T1000 (cell line): ENCODE results near the gene SLC22A8.
"Not testable (repeated sequence)": the region's sequence is repeated elsewhere in the genome, so short reads cannot be mapped to it uniquely, and the experiment has no call there.

Experiments
- DNase-seq: peaks from one replicate; lab custom pipeline; 2025; ENCODE audit warnings: mixed read lengths; lab: John Stamatoyannopoulos, UW

SLC22A8 gene

DNA sequence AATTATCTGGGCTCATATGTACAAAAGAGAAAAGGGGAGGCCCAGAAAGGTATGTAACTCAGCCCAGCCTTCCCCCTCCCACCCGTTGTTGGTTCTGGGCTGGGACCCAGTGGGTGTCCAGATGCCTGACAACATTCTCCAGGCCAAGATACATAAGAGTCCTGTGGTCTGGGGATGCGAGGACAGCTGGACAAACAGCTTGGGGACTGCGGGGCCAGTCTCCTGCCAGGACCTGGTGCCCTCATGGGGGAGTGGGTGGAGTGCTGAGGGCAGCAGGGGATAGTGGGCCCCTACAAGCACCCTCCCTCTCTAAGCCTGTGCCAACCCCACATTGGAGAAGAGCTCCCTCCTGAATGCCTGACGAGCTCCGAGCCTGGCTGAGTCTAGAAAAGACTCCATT lies 27.4 kb downstream of the SLC22A8 start:
- DNase-seq, result no peak

DNA sequence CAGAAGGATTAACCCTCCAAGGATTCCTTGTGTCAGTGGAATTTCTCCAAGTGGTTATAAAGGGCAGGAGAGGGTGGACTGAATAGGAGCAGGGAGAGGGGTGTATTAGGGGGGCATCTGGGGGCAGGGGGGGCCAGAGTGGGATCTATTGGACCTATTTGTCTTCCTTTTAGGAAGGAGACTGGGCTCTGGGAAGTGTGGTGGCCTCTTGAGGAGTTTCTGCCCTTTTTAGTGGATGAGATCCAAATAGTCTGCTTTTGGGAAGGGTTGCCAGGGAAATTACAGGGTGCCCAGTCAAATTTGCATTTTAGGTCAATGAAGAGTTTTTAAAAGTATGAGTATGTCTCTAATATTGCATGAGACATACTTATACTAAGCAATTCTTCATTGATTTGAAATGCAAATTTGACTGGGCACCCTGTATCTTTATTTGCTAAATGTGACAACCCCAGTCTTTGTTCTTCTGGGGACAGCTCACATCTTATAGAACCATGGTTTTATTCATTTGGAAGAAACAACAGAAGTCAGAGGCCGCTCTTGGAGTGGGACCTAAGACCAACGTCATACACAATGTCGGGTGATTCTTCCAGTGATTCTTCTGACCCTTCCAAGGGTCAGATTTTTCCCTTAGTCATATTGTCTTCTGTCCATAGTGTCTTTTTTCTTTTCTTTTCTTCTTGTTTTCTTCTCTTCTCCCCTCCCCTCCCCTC lies 30.4 kb downstream of the SLC22A8 start:
- no peak for DNase-seq

DNA sequence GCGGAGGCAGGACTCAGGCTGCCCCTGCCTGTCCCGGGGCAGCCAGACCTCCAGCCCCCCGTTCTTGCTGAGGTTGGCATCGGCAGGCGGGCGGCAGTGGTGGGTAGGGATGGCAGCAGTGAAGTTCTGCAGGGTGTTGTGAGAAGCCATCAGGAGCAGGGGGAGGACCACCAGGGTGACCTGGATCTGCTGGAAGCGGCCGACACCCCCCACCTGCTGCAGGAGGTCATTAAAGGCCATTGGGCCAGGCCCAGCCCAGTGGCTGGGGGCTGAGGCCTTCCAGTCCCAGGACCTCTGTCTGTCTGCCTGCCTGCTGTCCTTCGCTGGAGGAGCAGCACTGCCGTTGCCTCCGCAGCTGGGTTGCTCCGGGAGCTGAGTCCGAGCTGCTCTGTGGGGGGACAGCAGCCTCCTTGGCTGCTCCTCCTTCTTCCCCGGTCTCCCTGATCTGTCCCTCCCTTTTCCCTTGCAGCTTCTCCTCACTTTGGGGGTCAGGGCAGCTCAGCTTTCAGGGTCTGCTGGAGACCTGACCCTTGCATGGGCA lies 31.1 kb downstream of the SLC22A8 start, which contains the start of gene SLC22A6:
TSS of gene SLC22A6 (minus strand) at position 517 of the 541 bp plus-strand sequence. CDS start at position 240, 277 bp downstream.
- no peak for DNase-seq

DNA sequence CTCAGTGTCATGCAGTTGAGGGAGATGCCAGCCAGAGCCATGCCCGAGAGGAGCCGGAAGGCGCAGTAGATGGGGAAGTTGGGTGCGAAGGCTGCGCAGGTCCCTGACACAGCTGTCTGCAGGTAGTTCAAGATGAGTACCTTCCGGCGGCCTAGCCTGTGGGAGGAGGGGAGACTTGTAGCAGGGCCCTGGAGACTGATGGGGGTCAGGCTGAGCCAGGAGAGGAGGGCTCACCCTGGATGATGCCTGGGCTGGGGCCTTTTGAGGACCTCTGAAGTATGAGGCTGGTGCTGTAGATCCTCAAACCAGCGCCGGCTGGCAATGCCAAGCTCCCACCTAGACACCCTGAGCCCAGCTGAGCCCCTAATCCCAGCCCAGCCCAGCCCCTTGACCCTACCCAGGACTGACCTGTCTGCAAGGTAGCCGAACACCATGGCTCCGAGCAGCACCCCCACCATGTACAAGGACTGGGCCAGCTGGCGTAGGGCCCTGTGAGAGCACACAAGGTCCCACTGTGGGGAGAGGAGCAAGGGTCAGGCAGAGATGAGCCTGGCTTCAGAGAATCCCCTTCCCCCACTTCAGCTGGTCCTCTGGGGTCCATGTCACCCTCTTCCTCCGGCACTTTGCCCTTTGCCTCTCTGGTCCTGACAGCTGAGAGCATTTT lies 32.0 kb downstream of the SLC22A8 start:
- DNase-seq, result no peak

DNA sequence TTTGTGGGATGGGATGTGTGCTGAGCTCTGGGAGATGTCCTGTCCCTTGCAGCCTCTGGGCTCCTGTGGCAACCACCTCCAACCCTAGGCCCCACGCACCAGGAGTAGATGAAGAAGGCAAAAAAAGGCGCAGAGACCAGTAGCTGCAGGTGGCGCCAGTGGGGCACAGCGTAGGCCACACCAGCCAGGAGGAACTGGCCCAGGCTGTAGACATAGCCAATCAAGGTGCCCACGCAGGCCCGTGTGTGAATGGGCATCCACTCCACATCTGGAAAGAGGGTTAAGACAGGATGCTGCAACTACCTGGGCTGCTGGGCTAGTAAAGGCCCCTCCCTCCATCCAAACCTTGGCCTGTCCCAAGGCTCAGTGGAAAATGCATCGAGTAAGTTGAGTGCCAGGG lies 33.9 kb downstream of the SLC22A8 start:
- no peak for DNase-seq

DNA sequence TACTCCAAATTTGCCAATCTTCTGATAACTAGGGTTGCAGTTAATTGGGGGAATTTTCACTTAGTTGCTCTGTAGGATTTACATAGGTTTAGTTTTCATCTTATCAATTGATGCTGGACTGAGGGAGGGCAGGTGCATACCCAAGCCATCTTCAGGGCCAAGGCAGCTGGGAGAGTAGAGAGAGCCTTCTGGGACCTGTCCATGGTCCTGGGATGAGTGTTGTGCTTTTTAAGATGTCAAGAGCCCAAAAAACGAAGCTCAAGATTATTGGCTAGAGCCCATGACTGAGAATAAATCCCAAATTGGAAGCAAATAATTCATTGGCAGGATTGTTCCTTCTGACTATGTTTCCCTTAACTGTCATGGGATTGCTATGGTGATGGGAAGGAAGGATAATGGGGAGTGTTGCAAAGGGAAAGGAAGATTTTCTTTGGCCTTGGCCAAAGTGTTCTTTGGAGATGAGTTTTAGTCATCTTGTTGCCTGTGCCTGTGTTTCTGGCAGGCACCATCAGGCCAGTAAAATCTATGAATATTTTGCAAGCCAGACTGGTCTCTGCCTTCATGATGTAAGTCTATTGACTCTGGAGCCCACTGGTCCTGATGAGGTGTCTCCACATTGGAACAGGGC lies 35.4 kb downstream of the SLC22A8 start:
- DNase-seq, result no peak

DNA sequence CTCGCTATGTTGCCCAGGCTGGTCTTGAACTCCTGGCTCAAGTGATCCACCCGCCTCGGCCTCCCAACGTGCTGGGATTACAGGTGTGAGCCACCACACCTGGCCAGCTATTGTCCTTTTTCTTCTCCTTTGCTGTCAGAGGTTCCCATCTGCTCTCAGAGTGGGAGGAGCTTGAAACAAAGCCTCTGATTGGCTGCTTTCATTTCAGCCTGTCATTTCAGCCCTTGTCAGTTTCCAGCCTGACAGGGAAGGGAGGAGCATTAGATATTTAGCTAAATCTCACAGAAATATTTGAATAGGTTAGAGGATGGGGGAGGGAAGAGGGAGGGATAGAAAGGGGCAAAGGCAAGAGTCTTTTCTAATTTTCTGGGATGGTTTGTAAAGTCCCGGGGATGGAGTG lies 39.5 kb downstream of the SLC22A8 start:
- no peak for DNase-seq

DNA sequence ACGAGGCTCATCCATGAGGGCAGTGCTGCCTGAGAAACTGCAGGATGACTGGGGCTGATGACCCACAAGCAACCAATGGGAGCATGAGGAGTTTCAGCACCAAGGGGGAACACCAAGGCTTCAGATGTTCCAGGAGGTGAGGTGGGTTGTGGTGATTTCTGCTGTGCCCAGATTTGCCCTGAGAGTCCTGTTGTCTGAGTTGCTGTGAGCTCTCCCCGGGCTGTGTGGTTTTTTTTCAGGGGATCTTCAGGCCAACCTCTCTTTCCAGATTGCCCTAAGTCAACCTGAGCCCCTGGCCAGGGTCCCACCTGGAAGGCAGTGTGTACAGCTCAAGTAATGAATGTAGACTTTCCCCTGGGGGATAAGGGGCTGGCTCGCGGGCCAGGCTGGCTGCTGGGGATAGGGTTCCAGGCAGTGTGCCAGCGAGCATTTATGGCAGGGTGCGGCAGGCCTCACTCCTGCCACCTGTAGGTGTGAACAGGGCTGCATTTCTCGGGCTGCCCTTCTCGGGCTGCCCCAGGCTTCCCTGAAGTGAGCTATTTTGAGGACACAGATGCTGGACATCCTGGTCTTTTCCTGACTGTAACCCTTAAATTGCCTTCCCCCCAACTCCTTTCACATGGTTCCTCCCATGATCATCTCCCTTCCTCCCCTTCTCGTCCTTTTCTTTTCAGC lies 40.7 kb downstream of the SLC22A8 start:
- no peak for DNase-seq

DNA sequence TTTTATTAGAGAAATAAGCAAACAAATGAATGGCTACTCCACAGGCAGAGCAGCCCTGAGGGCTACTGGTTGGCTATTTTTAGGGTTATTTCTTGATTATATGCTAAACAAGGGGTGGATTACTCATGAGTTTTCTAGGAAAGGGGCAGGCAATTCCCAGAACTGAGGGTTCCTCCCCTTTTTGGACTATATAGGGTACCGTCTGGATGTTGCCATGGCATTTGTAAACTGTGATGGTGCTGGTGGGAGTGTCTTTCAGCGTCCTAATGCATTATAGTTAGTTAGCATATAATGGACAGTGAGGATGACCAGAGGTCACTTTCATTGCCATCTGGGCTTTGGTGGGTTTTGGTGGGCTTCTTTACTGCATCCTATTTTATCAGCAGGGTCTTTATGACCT lies 50.1 kb downstream of the SLC22A8 start:
- no peak for DNase-seq

DNA sequence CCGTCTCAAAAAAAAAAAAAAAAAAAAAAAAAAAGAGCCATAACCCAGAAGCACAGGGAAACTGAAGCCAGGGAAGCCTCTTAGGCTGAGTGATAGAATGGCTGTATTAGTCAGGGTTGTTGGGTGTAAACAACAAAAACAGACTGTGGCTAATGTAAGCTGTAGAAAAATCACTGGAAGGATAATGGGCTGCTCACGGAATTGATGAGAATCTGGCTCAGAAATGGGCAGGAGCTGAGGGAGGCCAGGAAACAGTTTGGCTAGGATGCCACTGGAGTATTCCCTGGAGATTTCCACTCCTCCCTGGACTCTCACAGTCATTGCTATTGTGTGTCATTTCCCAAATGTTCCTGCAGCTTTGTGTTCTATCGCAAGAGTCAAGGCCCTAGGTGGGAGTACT lies 53.2 kb downstream of the SLC22A8 start:
- no peak for DNase-seq

DNA sequence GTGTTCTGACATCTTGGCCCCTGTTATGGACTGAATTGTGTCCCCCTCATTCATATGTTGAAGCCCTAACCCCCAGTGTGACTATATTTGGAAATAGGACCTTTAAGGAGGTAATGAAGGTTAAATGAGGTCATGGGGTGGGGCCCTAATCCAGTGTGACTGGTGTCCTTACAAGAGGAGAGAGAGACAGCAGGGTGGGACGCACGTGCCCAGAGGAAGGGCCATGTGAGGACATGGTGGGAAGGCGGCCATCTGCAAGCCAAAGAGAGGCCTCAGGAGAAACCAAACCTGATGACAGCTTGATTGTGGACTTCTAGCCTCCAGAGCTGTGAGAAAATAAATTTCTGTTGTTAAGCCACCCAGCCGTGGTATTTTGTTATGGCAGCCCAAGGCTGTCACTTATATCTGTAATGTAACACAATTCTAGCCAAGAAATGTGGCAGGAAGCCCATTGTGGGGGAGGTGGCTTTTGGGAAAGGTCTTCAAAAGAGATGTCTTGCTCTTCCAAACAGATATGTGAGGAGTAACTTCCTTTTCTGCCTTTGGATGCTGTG lies 54.5 kb downstream of the SLC22A8 start:
- DNase-seq, result no peak

DNA sequence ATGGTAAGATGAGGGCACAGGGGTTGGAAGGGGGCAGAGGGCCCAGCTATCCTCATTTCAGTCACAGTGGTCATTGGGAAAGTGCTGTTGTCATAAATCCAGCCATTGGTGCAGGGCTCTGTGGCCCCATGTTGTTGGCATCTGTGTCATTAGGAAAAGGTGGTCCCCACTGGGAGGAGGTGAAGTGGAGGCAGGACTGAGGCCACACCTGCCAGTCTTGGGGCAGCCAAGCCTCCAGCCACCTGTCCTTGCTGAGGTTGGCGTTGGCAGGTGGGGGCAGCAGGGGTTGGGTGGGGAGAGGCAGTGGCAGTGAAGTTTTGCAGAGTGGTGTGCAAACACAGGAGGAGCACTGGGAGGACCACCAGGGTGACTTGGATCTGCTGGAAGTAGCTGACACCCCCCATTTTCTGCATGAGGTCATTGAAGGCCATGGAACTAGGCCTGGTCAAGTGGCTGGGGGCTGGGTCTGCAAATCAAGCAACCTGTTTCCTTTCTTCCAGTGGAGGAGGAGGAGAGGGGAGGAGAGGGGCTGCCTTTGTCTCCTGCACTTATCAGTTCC lies 56.1 kb downstream of the SLC22A8 start:
- no peak for DNase-seq

DNA sequence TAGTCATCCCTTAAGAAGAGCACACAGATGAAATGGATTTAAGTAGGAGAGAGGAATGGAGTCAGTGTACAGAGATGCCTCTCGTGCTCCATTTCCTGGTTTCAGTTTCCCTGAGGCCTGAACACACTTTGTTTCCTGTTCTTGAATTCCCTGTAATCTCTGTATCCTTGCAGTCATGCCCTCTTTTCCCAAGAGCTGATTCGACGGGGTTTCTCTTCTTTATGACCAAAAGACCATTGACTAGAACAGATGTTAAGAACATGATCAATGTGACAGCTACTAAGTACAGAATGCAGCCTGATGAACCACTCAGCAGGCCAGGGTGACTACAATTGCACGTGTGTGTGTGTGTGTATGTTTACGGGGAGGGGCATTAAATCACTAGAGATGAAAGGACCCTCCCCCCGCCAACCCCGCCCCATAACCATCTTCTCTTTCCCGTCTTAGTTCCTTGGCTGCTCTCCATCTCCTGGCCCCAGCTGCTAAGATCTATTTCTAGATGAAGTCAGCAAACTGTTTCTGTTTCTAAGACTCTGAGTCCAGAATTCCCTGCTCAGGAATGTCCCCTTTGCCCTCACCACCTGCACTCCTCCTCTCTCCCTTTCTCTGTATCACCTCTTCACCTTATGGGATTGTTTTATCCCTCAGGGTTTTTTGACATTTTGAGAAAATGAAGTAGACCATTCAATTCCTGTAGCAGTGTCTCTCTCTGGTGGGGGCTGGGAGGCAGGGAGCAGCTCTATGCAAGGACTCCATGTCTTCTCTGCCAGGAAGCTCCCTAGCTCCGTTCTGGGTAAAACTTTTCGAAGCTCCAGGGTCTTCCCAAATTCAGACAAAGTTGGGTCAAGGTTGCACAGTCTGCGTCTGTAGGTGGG lies 56.9 kb downstream of the SLC22A8 start:
- DNase-seq, result no peak

DNA sequence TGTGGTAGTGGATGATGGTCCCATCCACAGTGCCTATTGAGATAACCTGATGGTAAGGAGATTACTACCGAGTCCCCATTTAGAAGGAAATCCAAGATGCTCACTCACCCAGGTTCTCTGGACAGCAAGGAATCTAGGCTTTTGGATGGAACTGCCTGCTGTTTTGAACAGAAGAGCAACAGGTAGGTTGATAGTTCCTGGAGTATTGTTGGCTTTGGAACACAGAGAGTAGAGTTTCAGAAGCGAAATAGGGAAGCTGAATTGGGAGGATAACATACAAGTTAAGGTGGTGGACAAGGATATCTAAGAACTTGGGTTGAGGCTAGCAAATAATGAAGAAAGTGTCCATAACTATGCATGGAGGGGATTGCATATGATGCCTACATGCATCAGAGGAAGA lies 58.5 kb downstream of the SLC22A8 start:
- no peak for DNase-seq

DNA sequence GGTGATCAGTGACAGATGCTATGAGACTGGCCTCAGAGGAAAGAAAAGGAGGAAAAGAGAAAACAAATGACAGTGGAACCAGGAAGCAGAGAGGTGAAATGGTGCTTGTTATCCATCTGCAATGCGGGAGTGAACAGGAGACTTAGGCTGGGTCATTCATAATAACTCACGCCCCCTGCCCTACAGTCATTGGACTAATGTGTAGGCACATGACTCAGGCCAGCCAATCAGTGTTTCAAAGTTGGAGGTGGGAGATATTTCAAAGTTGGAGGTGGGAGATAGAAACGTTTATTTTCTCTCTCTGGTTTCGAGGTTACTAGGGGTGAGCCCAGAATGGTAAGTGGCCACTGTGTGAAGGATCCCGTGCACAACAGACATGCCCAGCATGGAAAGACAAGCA lies 61.2 kb downstream of the SLC22A8 start:
- DNase-seq, result no peak

DNA sequence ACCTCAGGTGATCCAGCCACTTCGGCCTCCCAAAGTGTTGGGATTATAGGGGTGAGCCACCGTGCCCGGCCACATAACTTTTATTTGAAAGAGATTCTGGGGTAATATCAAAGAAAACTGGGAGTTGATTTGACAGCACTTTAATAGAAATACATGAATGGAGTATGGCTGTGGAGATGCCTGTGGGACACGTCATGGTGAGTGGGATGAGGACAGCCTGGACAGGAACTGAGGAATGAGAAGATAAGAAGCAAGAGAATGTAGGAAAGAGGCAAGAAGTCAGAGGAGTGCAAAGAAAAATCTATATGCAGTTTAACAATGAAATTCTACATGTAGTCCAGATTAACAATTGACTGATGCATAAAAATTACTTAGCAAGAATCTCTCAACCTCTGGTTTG lies 61.8 kb downstream of the SLC22A8 start:
- DNase-seq, result no peak

DNA sequence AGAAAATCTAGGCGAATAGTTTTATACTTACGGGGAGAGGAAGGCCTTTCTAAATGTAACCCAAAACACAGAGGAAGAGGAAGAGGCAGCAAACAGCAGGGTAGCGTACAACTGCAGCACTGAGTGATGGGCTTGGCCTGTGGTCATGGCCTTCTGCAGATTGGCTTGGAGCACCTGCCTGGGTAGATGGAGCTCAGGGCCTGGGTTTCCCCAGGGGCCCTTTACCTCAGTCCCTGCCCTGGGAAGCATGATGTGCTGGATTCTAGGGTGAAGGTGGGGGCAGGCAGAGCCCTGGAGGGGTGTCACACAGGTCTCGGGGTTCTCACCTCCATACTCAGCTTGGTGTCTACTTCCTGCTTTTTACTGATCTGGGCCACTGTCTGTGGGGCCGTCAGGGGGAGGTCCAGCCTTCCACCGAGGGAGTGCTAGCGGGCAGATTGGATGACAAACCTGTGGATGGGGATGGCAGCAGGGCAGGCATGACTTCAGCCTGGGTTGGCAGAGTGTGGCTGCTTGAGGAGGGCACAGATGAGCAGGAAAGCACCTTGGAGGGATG lies 66.8 kb downstream of the SLC22A8 start:
- no peak for DNase-seq

DNA sequence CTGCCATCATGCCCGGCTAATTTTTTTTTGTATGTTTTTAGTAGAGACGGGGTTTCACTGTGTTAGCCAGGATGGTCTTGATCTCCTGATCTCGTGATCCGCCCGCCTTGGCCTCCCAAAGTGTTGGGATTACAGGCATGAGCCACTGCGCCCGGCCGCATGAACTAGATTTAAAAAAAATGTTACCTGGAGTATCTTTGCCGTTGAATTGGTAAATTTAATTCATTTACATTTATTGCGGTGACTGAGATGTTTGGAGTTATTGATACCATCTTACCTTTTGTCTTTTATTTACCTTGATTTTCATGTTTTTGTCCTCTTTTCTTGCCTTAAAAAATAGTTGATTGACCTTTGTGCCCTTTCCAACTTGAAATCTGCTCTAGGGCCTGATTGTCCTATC lies 70.1 kb downstream of the SLC22A8 start:
- DNase-seq, result not testable (repeated sequence)
